ENCODE measurements around the gene BORCS6.

DNA sequence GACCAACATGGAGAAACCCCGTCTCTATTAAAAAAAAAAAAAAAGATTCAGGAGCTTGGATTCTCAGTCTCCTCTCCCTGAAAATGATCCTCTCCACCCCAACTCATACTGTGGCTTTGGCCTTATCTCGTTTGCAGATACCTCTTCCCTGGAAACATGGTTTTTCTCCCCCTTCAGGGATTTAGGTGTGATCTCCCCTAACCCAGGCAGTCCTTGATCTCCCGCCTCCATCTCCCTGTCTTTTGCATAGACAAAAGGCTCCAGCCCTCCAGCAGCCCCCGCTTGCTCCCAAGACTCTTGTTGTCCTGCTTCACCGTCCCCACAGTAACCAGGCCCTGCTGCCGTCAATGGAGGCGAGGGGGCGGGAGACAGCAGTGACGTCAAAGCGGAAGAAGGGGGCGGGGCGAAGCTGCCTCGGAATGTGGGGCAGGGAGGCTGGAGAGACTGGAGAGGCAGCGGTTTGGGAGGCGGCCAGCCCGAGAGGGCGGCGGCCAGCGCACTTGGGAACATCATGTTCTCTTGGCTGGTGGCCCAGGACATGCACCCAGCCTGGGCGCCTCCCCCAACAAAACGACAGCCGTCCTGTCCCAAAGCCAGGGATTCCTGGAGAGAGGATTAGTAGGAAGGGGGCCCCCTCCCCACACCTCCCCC lies 35.9 kb downstream of the BORCS6 start:
- no peak for TF ChIP-seq CTCF (IDR thresholded peaks at IDR 0.05 in 2 of 3, conservative IDR thresholded peaks at IDR 0.05 in 1 of 3; ENCODE audit: insufficient read depth in 2 of 3, low read depth in 1 of 3, low read length in 3 of 3)
- TF ChIP-seq MXI1 (IDR thresholded peaks at IDR 0.05; ENCODE audit: low read depth, low read length), result no peak
- peak; percentile 79 for TF ChIP-seq ADNP (tag; IDR thresholded peaks at IDR 0.05)
- no peak for TF ChIP-seq ZNF184 (CRISPR knock-in tag; IDR thresholded peaks at IDR 0.05)
